ENCODE data around the gene TTLL5.

The TTLL5 gene

DNA sequence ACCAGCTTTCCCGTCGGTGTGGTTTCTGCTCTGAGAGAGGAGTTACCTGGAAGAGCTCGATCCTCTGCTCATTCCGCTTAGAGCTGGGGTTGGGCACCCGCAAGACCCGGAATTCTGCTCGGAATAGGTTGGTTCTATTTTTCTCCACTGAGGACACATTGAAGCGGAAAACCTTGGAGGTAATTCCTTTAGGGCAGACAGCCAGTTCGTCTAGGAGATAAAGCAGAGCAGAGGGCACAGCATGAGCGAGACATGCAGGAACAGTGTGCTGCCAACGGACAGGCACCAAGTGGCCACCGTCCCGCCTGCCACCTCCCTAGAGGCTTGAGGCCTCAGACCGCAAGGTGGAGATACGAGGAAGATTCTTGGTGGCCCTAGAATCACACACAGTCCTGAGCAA, 310.5 kb downstream of the TTLL5 start:
- TF ChIP-seq GATA3 (IDR thresholded peaks at IDR 0.05; ENCODE audit: low read depth, low read length): no peak
- no peak for TF ChIP-seq GATA2 (IDR thresholded peaks at IDR 0.05; ENCODE audit: low read depth, low read length)

DNA sequence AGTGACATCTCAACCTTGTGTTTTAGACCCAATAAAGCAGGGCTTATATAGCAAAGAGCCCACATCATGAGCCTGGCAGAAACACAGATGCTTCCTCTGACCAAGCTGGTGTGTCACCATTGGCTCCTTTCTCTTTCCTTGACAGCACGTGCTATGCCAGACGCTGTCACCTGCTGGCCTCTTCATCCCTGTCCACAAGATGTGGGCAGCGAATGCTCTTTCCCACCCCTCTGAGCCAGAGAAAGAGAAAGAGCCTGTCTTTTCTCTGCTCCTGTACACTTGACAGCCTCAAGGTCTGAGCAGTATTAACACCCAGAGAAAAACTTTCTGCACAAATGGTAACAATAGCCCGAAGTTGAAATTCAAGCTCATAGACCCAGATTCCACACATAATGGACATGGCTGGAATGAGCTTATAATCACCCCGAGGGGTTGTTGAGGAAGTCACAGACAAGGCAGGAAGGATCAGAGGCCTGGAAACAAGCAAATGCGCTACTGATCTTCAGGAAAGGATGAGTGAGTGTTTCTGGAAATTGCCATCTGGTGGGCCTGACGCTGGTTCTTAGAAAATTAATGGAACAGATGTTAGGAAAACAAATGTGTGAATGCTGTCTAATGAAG, 311.9 kb downstream of the TTLL5 start:
- TF ChIP-seq GATA2 (IDR thresholded peaks at IDR 0.05; ENCODE audit: low read depth, low read length) (no peak), GATA3 (IDR thresholded peaks at IDR 0.05; ENCODE audit: low read depth, low read length) (no peak)

DNA sequence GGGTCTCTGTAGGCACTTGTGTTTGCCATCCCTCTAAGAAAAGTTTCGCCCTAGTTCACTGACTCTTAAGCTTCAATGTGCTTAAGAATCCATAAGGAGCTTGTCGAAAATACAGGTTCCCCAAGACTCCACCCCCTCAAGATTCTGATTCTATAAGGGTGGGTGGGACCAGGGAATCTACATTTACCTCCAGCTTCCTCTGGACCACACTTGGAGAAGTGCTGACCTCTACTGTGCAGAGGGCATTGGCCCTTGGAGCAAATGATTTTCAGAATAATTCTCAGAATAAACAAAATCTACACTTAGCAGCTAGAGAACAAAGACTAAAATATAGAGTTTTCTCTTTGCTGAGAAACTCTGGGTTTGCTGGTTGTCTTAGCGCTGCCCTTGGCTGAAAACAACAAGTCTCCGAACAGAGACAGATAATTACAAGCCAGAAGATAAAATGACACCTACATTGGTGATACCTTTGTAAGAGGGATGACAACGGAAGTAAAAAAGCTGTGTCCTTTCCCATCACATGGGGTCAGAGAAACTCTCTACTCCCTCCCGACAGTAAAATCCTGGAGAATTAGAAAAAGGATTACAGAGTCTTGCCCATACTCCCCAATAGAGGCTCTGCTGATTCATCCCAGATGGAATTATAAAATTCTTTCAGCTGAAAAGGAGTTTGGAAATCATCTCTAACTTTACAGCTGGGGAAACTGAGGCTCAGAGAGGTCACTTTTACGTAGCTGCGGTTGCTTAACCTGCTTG, 316.0 kb downstream of the TTLL5 start:
- no peak for TF ChIP-seq GATA2 (IDR thresholded peaks at IDR 0.05; ENCODE audit: low read depth, low read length)
- TF ChIP-seq GATA3 (IDR thresholded peaks at IDR 0.05; ENCODE audit: low read depth, low read length): no peak

DNA sequence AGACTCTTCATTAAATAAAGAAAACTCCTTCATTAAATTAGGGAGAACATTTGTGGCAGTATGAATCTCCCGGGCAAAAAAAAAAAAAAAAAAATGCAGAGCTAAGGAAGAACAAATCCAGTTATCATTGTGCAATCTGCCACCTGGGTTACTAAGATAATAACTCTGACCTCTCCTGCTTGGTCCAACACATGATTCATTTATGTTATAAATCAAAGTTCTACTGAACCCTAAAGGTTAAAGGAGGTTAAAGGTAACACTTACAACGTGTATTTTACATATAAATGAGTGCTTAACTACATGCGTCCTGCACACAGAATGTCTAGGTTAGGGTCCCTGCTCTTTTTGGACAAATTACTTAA, 316.5 kb downstream of the TTLL5 start:
- TF ChIP-seq GATA2 (IDR thresholded peaks at IDR 0.05; ENCODE audit: low read depth, low read length) (no peak), GATA3 (IDR thresholded peaks at IDR 0.05; ENCODE audit: low read depth, low read length) (no peak)

DNA sequence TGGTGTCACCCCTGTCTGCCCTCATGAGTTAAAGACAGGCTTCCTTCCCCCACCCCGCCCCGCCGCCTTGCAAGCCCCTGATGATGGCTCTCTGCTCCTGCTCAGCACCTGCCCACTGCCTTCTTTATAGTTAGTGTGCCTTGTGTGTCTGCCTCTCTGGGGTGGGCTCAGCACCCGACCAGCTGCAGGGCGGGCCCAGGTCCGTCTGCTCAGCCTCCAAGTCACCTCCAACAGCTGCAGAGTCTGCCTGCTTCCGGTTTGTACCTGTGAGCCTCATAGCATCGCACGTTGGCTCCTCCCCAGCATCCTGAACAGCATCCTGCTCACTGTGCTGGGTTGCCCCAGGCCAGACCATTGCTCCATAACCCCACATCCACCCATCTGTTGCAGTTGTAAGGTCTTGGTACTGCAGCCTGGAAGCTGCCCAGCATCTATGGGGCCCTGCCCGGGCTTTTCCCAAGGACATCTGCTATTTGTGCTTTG, 317.2 kb downstream of the TTLL5 start:
- no peak for TF ChIP-seq GATA2 (IDR thresholded peaks at IDR 0.05; ENCODE audit: low read depth, low read length)
- TF ChIP-seq GATA3 (IDR thresholded peaks at IDR 0.05; ENCODE audit: low read depth, low read length): no peak

DNA sequence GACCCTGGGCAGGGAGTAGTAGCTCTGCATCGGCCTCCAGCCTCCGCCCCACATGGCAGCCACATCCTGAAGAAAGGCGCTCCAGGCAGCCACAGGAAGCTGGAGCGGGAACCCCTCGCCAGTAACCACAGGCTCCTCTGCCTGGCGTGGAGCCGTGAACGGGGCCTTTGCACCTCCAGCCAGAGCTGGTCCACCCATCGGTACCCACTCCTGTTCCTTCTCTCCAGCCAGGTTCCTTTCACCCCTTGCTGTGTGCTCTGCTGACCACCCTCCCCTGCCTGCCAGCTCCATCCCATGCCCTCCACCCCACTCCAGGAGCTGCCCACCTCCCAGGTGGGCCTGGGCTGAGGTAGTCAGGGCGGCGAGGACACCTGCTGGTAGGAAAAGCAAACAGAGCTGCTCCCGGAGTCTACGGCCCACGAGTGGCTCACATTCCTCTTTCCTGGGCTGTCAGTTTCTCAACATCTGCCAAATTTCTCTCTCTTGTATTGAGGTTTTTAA, 318.1 kb downstream of the TTLL5 start:
- TF ChIP-seq GATA2 (IDR thresholded peaks at IDR 0.05; ENCODE audit: low read depth, low read length) (no peak), GATA3 (IDR thresholded peaks at IDR 0.05; ENCODE audit: low read depth, low read length) (no peak)

DNA sequence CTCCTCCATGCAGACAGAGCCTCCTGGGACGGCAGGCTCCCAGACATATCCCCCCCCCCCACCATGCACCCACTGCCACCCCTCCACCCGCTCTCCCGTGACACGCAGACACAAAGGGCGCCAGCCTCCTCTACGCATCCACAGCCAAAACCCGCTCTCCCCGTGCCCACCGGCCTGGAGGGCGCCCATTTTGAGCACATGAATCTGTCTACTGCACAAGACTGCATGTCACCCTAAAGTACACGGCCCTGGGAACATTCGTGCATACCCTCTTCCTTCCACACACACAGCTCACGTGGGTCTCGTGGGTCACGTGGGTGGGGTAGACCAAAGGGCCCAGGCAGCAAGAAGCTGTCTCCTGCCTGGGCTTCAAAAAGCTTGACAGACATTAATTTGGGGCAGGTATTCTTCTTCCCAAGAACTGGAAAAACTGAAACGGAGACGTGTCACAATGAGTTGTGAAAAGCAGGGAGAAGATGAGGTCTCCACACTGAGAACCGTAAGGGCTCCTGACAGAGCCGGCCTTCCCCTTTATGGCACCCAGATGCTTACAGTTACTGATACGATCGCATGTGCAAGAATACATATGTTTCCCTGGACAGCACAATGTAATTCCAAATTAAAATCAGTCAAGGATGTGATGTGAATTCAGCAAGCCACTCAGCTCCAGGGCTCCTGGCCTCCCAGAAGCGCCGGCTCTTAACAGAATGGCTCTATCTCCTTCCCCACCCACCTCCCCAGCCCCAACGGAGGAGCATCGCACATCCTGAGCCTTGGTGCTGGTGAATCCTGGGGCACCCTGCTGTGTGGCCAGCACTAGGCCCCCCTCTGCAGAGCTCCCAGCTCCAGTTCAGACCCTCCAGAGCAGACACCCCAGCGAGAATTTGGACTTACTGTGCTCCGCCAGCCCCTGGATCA, 318.9 kb downstream of the TTLL5 start:
- TF ChIP-seq GATA2 (IDR thresholded peaks at IDR 0.05; ENCODE audit: low read depth, low read length): peak; percentile 85
- no peak for TF ChIP-seq GATA3 (IDR thresholded peaks at IDR 0.05; ENCODE audit: low read depth, low read length)

DNA sequence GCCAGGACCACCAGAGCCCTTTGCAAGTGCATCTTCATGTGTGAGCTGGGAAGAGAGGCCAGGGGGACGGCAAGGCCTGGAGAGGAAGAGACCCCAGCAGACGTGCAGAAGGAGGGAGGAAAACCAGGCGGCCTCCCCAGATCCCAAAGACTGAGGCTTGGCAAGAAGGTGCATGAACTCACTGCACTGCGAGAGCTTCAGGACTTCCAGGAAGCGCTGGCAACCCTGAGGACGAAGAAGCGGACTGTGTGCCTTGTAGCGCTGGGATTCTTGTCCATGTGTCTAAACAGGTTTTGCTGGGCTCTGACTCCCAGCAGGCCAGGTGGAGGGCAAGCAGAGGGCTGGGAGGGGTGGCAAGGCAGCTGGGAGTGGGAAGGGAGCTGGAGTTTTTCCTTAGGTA, 319.8 kb downstream of the TTLL5 start:
- TF ChIP-seq GATA2 (IDR thresholded peaks at IDR 0.05; ENCODE audit: low read depth, low read length) (no peak), GATA3 (IDR thresholded peaks at IDR 0.05; ENCODE audit: low read depth, low read length) (no peak)

DNA sequence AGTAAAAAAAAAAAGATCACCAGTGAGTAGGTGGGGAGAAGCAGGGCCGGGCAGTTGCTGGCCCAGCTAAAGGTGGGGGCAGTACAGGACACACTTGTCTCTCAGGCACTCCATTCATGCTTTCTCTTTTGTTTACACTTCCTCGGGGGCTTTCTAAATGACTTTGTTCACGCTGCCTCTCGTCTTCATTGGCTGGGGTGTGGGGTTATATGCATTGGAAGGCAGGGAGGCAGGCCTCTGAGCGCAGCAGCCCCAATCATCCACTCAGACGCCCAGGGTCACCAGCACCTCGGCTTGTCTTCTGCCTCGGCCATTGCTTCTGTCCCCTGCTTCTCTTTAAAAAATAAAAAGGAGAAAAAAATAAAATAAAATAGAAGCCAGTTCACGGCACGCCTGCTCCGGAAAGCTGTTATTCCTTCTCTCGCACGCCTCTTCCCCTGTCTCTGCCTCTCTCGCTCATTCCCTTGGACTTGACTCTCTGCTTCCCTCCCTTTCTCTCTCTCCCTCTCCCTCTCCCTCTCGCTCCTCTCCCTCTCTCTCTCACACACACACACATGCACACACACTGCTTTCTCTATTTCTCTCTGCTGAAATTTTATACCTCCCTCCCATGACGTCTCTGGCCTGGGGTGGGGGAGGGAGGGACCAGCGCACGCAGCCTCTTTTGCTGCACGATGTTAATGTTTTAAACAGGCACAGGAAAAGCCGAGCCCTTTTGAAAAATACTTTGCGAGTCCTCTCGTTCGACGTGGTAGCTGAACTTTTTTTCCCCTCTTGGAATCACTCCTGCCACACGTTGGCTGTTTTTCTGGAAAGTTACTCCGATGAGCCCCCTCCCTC, 320.6 kb downstream of the TTLL5 start, which contains the start of gene TGFB3:
TSS of gene TGFB3 (minus strand) at position 570 of the 840 bp plus-strand sequence. CDS start 1,102 bp downstream, outside the sequence.
- TF ChIP-seq GATA2 (IDR thresholded peaks at IDR 0.05; ENCODE audit: low read depth, low read length) (no peak), GATA3 (IDR thresholded peaks at IDR 0.05; ENCODE audit: low read depth, low read length) (no peak)

DNA sequence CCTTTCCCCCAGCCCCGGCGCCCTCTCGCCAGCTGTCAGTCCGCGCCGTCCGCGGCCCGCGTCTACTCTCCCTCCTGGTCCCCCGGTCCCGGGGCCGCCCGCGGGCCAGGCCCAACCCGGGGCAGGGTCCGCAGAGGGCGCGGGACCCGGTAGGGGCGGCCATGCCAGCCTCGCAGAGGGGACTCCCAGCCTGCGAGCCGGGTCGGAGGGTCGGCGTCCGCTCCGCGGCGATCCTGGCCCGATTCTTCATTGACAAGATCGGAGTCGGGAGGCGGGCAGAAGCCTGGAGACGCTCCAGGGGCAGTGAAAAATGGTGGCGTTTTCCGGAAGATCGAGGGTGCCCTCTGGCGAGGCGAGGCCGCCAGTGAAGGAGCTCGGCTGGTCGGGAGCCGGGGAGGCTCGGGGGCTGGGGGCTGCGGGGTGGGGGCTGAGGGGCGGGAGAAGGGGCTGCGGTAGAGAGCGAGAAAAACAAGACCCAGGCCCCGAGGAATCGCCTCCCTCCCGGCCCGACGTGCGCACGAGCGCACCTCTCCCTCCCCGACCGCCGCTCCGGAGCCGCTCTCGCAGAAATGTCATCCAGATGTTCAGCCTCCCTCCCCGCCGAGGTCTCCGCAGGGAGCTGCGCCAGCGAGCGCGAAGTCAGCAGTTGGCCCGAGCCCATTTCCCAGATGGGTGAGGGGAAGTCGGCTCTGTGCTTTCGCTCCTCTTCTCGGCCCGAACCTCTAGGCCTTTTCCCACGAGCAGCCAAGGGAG, 321.4 kb downstream of the TTLL5 start:
- TF ChIP-seq GATA3 (IDR thresholded peaks at IDR 0.05; ENCODE audit: low read depth, low read length) (no peak), GATA2 (IDR thresholded peaks at IDR 0.05; ENCODE audit: low read depth, low read length) (no peak)

DNA sequence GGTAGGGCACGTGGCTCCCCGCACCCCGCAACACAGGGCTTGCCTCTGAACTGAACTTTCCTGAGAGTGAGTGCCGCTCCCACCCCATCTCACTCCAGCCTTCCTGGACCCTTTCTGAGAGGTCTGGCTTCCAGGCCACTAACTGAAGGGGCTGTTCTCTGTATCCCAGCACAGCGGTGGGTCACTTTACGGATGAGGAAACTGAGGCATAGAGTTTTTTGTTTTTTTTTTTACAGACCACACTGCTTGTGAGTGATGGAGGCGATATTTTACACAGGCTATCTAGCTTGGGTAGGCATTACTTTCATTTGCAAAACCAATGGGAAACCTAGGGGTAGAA, 321.9 kb downstream of the TTLL5 start:
- TF ChIP-seq GATA2 (IDR thresholded peaks at IDR 0.05; ENCODE audit: low read depth, low read length): no peak

DNA sequence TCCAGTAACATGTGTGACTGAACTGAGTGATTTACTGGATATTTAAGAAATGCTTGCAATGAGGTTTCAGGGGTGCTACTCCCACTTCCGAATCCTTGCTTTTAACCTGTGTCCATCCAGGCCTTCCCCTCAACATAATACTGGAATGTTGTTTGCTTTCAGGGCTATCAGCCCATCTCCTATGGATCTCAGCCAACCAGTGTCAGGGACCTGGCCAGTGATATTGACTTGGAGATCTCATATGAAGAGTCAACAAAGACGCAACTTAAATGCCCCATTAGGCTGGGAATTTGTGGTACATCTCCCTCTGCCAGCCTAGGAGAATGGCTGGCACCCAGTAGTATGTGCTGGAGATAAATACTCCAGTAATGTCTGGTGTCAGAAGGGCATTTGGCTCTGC, 323.6 kb downstream of the TTLL5 start:
- no peak for TF ChIP-seq GATA3 (IDR thresholded peaks at IDR 0.05; ENCODE audit: low read depth, low read length)
- TF ChIP-seq GATA2 (IDR thresholded peaks at IDR 0.05; ENCODE audit: low read depth, low read length): peak; percentile 52; the same call in 1 of the 2 replicates
